COLO668 (cell line): ENCODE results near the gene ENOX1.

Experiments used
- DNase-seq: peaks from one replicate; lab custom pipeline; 2025; ENCODE audit not compliant: unreplicated experiment; lab: John Stamatoyannopoulos, UW

Gene ENOX1

GRCh38 chr13:43229506-43229905 lies 557.3 kb downstream of the ENOX1 start:
- DNase-seq = no peak

GRCh38 chr13:43227721-43228120 lies 559.1 kb downstream of the ENOX1 start:
- no peak for DNase-seq

DNA sequence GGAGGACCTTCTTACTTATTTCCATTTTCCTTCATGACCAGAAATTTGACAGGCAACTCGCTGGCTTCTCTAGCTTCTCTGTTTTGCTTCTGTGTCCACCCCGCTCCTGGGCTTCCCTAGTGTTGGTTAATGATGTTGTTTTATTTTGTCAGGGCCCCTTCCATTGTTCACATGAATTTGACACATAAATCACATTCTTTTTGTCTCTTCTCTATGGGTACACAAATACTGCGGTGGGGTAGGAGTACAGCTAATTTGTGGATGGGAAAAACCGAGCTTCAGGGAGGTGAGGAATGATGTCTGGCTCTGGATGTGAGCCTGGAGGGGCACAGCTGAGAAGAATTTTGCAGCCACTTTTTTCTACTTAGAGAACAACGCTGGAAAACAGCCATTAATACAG lies 563.6 kb downstream of the ENOX1 start:
- DNase-seq = no peak

DNA sequence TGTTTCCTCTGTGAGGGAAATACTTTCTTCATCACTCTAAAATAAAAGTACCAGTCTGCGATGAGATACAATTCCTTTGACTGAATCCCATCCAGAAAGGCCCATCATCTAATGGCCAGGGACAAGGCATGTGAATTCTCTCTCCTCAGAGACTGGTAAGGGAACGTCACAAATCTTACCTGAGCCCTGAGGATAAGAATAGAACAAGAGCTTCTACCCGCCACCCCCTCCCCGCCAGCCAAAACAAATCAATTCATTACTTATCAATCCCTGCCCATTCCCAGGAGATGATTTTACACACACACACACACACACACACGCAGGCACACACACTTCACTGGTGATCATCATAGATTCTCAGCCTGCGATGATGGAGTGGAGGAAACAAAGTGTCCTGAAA lies 564.7 kb downstream of the ENOX1 start:
- no peak for DNase-seq

DNA sequence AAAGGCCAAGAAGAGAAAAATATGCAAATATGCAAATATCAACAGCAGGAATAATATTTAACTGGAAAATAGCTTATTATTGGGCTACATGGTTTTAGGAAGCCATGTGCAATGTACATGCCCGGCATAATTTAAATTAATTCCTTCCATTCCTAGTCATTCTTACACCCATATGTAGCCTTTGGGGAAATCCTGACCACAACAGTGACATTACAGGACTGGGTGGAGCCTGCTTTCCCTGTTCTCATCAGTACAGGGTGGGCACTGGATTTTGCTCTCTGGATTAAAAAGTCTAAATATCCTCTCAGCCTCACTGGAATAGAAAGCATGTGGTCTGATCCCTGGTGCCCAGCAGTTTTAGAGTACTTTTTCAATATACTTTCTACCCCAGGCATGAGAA lies 565.2 kb downstream of the ENOX1 start:
- DNase-seq = no peak

- DNase-seq = no peak
Observed at GRCh38 chr13:43220873-43221595, 565.7 kb downstream of the ENOX1 start.

GRCh38 chr13:43214124-43214523 lies 572.6 kb downstream of the ENOX1 start:
- DNase-seq = no peak

DNA sequence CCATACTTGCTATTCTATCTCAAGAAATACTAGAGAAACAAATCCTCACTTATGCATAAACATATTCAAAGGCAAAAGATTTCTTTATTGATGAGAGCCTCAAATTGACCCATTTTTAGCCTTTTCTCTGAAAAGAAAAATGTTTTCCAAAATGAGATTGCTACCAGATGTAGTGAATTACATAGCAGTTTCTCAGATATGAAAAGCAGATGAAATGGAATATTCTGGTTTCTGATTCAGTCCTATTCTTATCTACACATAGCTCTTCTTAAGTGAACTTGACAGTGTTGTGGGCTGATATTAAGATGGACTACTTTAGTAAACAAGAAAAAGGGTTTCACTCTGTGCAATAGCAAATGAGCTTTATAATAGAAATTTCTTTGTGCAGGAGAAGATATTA lies 579.9 kb downstream of the ENOX1 start:
- DNase-seq = no peak

- DNase-seq = no peak
Observed at GRCh38 chr13:43205416-43205815, 581.4 kb downstream of the ENOX1 start.

GRCh38 chr13:43204591-43204990 lies 582.2 kb downstream of the ENOX1 start:
- DNase-seq = no peak

- DNase-seq = no peak
Observed at GRCh38 chr13:43203781-43204180, 583.0 kb downstream of the ENOX1 start.

DNA sequence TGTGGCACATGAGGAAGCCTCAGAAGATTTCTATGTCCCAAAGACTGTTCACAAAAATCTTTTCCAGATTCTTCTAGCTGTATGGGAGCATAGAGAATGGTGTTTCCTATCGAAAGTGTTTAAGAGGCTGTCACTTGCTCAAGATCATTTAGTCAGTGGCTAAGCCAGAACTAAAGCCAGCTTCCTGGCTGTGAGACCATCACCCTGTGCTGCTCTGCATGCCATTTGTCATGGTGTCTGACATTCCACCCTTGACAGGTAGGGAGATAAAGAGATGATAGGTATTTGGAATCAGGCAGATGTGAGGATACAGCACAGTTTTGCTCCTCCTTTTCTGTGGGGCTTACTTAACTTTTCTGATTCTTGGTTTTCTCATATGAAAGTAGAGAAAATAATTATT lies 586.0 kb downstream of the ENOX1 start:
- DNase-seq = no peak

DNA sequence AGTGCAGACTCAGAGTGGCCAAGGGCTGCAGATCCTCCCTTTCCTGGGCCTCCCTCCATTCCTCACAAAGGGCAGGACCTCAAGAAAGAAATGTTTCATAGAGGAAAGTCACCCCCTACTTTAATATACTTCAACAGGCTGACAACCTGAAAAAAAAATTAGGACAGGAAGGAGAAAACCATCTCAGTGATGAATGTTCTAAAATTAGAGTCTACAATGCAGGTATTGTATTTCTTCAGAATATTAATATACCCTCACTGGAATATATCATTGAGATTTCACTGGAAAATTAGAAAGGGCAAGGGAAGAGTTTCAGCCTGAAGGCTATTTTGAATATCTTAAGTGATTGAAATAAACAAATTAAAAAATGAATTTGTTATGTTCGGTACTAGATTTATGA lies 586.5 kb downstream of the ENOX1 start:
- DNase-seq = no peak

DNA sequence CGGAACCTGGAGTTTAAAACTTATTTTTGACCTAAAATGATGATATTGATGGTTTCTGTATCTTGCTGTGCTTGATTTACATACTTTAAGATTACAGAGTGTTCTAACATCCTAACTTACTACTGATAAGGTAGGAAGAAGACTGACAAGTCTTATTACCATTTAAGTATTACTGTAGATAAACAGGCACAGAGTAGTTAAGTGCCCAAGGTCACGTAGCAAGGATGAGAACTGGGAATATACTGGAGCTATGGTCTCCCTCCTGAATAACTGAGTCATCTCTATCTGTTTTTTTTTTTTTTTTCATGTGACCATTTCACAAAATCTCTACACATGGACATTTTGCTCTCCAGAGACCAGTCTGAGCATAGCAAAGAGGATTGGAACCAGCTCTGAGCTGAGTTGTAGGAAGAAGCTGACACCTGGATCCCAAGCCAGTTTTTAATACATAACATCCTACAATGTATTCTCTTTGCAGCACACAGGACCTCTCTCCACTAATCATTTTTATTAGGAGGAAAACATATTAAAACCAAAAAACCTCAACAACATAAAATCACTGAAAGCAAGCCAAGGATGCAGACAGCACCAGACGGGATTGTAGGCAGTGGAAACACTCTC lies 589.9 kb downstream of the ENOX1 start:
- no peak for DNase-seq

DNA sequence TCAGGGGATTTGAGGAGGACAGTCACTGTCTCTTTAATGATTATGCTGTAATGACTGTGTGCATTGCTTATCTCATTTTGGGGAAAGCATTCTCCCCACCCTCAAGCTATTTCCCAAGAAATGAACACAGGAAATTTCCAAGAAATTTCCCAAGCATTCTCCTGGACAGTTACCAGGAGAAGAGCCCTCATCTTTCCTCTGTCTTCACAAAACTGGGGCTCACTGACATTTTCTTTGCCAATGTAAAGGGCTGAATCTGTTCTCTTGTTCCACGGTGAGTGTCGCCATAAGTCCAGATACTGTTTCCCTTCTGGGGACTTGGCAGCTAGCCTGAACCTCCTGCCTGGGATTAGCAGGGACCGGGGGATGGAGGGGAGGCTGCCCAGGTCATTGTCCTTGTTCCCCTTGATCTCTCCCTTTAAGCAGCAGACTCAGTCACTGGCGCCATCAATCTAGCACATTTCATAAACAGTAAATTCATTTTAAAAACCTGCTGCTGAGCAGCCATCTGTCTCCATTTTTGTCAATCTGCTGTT lies 590.6 kb downstream of the ENOX1 start:
- no peak for DNase-seq

- DNase-seq = no peak
Observed at GRCh38 chr13:43195551-43195950, 591.2 kb downstream of the ENOX1 start.

DNA sequence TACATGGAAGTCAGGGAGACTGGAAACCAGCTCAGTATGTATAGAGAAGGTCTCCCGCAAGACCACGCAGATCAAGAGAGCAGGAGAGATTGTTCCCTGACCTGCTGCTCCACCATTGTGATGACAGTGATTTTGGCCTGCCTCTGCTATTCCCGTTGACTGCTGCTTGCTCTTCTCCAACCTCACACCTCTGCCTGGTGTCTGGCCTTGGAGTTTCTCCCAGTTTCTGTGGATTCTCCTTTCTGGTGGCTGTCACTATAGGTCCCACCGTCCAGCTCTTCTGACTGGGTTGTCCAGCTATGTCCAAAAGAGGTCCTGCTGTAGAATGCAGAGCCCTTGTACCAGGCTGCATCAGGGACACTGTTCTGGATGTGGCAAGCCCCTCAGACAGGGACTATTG lies 591.7 kb downstream of the ENOX1 start:
- no peak for DNase-seq

- no peak for DNase-seq
Observed at GRCh38 chr13:43193789-43194420, 592.9 kb downstream of the ENOX1 start.

DNA sequence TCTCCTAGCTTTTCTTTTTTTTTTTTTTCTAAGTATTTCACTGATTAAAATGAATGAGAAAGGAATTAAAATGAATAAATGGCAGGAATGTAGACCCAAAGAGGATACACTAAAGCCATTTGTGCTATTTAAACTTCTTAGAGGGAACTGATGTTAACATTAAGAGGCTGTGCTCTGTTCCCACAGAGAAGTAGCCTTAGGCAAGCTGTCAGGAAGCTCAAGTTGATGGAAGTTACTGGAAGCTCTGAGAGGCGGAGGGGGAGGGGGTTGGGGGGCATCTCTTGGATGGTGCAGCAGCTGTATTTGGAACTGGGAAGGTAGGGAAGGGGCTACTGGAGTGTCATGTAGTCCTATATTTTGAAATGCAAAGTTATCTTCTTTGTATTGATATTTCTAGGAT lies 595.2 kb downstream of the ENOX1 start:
- DNase-seq = no peak

DNA sequence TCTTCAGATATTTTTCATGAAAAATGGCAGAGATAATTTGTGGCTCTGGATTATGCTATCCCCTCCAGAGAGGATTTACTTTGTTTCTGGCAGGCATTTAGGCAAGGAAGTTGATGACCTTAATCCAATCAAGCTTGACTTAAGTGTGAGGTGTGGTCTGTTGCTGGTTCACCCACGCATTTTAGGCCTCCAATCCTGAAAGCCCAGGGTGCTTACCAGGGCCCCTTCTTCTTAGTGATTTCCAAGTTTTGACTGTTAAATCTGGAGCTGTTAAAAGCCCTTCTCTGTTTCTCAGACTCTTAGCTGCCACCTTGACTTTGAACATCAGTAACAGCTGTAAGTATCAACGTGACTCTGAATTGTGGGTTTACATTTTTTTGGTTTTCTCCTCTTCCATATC lies 601.5 kb downstream of the ENOX1 start:
- DNase-seq = no peak

- no peak for DNase-seq
Observed at GRCh38 chr13:43180837-43181236, 605.9 kb downstream of the ENOX1 start.

DNA sequence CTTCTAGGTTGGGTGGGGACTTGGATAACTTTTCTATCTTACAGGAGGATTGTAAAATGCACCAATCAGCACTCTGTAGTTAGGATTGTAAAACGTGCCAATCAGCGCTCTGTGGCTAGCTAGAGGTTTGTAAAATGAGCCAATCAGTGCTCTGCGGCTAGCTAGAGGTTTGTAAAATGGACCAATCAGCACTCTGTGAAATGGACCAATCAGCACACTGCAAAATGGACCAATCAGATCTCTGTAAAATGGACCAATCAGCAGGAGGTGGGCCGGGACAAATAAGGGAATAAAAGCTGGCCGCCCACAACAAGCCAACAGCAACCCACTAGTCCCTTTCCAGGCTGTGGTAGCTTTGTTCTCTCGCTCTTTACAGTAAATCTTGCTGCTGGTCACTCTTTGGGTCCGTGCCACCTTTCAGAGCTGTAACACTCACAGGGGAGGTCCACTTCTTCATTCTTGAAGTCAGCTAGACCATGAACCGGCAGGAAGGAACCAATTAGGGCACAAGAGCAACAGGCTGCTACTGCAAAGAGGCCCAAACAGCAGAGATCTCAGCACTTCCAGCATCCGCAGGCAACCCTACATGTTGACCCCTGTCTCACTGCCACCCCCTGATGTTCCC lies 606.6 kb downstream of the ENOX1 start:
- DNase-seq = no peak
